ENCODE data around the gene GOLPH3L. TPM values are rescaled to one million over a fixed set of nuclear protein-coding genes. Genes with fewer than 3 reads are reported as not detected.

Gene GOLPH3L
- total RNA-seq, 1 donor from 2014 or later: 17.3 TPM

DNA sequence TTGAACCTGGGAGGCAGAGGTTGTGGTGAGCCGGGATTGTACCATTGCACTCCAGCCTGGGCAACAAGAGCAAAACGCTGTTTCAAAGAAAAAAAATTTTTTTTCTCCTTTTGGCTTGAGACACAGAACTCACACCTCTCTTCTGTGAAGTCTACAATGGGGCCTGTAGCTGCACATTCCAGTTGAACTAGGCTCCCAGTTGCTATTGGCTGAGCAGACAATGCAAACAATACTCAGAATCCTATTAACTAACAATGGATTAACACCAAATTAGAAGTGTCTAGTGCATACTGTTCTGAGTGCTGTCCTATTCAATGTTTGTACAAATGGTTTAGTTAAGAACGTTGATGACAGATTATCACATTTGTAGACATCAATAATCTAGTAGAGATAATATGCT is 100.0 kb downstream of the GOLPH3L start:
- H3K4me1 Mint-ChIP-seq: peaks cover 6% of the 10 kb centered on the region
- H3K4me3 Mint-ChIP-seq: no peak overlapping the region
- no peak for DNase-seq (ENCODE audit: low read depth, low spot score)
- no peaks in the 10 kb centered on the region for H3K27me3 Mint-ChIP-seq (ENCODE audit: low read depth)
- no peaks in the 10 kb centered on the region for H3K9me3 Mint-ChIP-seq
- H3K27ac Mint-ChIP-seq (ENCODE audit: unreplicated experiment): no peak overlapping the region
- TF ChIP-seq, protein P1, sequence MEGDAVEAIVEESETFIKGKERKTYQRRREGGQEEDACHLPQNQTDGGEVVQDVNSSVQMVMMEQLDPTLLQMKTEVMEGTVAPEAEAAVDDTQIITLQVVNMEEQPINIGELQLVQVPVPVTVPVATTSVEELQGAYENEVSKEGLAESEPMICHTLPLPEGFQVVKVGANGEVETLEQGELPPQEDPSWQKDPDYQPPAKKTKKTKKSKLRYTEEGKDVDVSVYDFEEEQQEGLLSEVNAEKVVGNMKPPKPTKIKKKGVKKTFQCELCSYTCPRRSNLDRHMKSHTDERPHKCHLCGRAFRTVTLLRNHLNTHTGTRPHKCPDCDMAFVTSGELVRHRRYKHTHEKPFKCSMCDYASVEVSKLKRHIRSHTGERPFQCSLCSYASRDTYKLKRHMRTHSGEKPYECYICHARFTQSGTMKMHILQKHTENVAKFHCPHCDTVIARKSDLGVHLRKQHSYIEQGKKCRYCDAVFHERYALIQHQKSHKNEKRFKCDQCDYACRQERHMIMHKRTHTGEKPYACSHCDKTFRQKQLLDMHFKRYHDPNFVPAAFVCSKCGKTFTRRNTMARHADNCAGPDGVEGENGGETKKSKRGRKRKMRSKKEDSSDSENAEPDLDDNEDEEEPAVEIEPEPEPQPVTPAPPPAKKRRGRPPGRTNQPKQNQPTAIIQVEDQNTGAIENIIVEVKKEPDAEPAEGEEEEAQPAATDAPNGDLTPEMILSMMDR (conservative IDR thresholded peaks at IDR 0.05): no peak
- no peaks in the 10 kb centered on the region for H3K36me3 Mint-ChIP-seq (ENCODE audit: low read depth)

Other genes with a start within 250 kb of the GOLPH3L start
- gene TARS2, start 209.7 kb downstream of the GOLPH3L start, total RNA-seq: 30.0 and 31.1 TPM in 2 replicates
- gene ECM1, start 189.0 kb downstream of the GOLPH3L start, total RNA-seq: 5.3 and 5.5 TPM in 2 replicates
- 1.2 and 1.3 TPM in 2 replicates for gene FALEC, start 181.4 kb downstream of the GOLPH3L start, total RNA-seq
- gene ADAMTSL4, start 147.7 kb downstream of the GOLPH3L start, total RNA-seq: 0.32 and 0.44 TPM in 2 replicates
- 179 and 186 TPM in 2 replicates for gene MCL1, start 117.5 kb downstream of the GOLPH3L start, total RNA-seq
- gene ENSA, start 67.5 kb downstream of the GOLPH3L start, total RNA-seq: 177 TPM in 2 replicates
- gene HORMAD1, start 23.7 kb upstream of the GOLPH3L start, total RNA-seq: not detected in 2 replicates
- 0.16 and 0.41 TPM in 2 replicates for gene CTSS, start 68.6 kb upstream of the GOLPH3L start, total RNA-seq
- gene CTSK, start 111.1 kb upstream of the GOLPH3L start, total RNA-seq: 4.6 and 5.8 TPM in 2 replicates
- 28.2 and 29.0 TPM in 2 replicates for gene ARNT, start 179.4 kb upstream of the GOLPH3L start, total RNA-seq
- not detected in 2 replicates for gene CTXND2, start 190.0 kb upstream of the GOLPH3L start, total RNA-seq
- gene SETDB1, start 229.2 kb upstream of the GOLPH3L start, total RNA-seq: 77.9 and 81.6 TPM in 2 replicates